Activated CD4-positive, alpha-beta T cell treated with anti-CD3 and anti-CD28 coated beads for 36 hours (primary cell): Measurements from ENCODE around the gene DDX56. TPM values are rescaled to one million over a fixed set of nuclear protein-coding genes. Genes with fewer than 3 reads are reported as not detected.
"Not testable (repeated sequence)": the region's sequence is repeated elsewhere in the genome, so short reads cannot be mapped to it uniquely, and the experiment has no call there.

ENCODE experiments used
- ATAC-seq: fragments of 200-7000 bp; cut with Tn5 transposase; one replicate; pipeline ENCODE4 v1.10.0; 2021; ENCODE audit warnings: mild to moderate bottlenecking, moderate library complexity
- CTCF ChIA-PET: fragments of 350-600 bp; sonication (Branson Sonifier 250); formaldehyde crosslinking; loops from one replicate; lab custom pipeline; 2021; ENCODE audit warnings: antibody characterized with exemption; lab: Charles Lee
- POLR2A ChIA-PET: fragments of 350-600 bp; sonication (Branson Sonifier 250); formaldehyde crosslinking; loops from one replicate; lab custom pipeline; 2021; ENCODE audit warnings: antibody characterized with exemption, inconsistent platforms; lab: Charles Lee
- DNase-seq: peaks from one replicate; pipeline ENCODE4 v3.0.0-alpha.2; 2020
- H3K27ac Mint-ChIP-seq: one replicate; pipeline ENCODE4 v1.8.0; 2021; ENCODE audit warnings: mixed read lengths
- H3K27me3 Mint-ChIP-seq: one replicate; pipeline ENCODE4 v1.8.0; 2021; ENCODE audit warnings: mixed read lengths
- H3K36me3 Mint-ChIP-seq: one replicate; pipeline ENCODE4 v1.8.0; 2021; ENCODE audit warnings: low read depth, mixed read lengths
- H3K4me1 Mint-ChIP-seq: one replicate; pipeline ENCODE4 v1.8.0; 2021; ENCODE audit warnings: mixed read lengths
- H3K4me3 Mint-ChIP-seq: one replicate; pipeline ENCODE4 v1.8.0; 2021; ENCODE audit warnings: mild to moderate bottlenecking, moderate library complexity, mixed read lengths
- H3K9me3 Mint-ChIP-seq: one replicate; pipeline ENCODE4 v1.8.0; 2021; ENCODE audit warnings: low read depth, mixed read lengths
- intact Hi-C, 2 experiments: fragments of 100-400 bp; cut with DNase I in 1 of 2; cut with micrococcal nuclease in 1 of 2; formaldehyde crosslinking; loops; one replicate each; pipeline versions ENCODE4 v1.14.2 to v1.15.1; 2022 to 2024; cut with DNase I, micrococcal nuclease
- total RNA-seq, 2 experiments: library from RNA; stranded (reverse); gene quantifications; one replicate each; pipeline ENCODE4 v1.2.3, GENCODE V29; 2021

Gene DDX56
- total RNA-seq, 2 experiments from 2014 or later, result 98.5 to 104 TPM

- Mint-ChIP-seq H3K9me3 (no peaks in the 10 kb centered on the region), H3K4me3 (no peak overlapping the region), H3K27ac (no peak overlapping the region), H3K27me3 (no peaks in the 10 kb centered on the region), H3K36me3 (peaks cover 35% of the 10 kb centered on the region), H3K4me1 (peaks cover 3% of the 10 kb centered on the region)
- DNase-seq (no peak), ATAC-seq (no peak)
- ChIA-PET CTCF (interaction anchor here (3.7 kb wide), 1 partner anchor 11 kb away, joined by 23 read pairs; the partner anchor contains the start of gene DDX56), POLR2A (no interaction called here)
- intact Hi-C loops, result no loop called here
Observed at GRCh38 chr7:44563171-44563679, 10.5 kb downstream of the DDX56 start.

GRCh38 chr7:44562622-44562962 is 11.1 kb downstream of the DDX56 start:
- DNase-seq, intact Hi-C loops, H3K9me3 Mint-ChIP-seq, POLR2A ChIA-PET, H3K27ac Mint-ChIP-seq, H3K4me3 Mint-ChIP-seq, ATAC-seq, H3K4me1 Mint-ChIP-seq, H3K27me3 Mint-ChIP-seq: not testable (repeated sequence)
- peaks cover 28% of the 10 kb centered on the region for H3K36me3 Mint-ChIP-seq
- CTCF ChIA-PET, result interaction anchor here (0.6 to 3.7 kb wide), 2 partner anchors 12 to 121 kb away, joined by 3 to 23 read pairs; partner anchors contain the start of gene DDX56

- H3K9me3 Mint-ChIP-seq, result no peaks in the 10 kb centered on the region
- POLR2A ChIA-PET, result no interaction called here
Observed at GRCh38 chr7:44561962-44562621, 11.6 kb downstream of the DDX56 start.

GRCh38 chr7:44561481-44561880 is 12.2 kb downstream of the DDX56 start:
- CTCF ChIA-PET, result no interaction called here

More at GRCh38 chr7:44561962-44562621, 11.6 kb downstream of the DDX56 start:
- Mint-ChIP-seq H3K36me3 (peaks cover 26% of the 10 kb centered on the region), H3K27me3 (no peaks in the 10 kb centered on the region), H3K4me3 (no peak overlapping the region), H3K4me1 (peaks cover 3% of the 10 kb centered on the region), H3K27ac (no peak overlapping the region)
- intact Hi-C loops, result no loop called here
- CTCF ChIA-PET, result interaction anchor here (0.6 kb wide), 1 partner anchor 121 kb away, joined by 3 read pairs; no protein-coding TSS in a partner anchor
- DNase-seq (no peak), ATAC-seq (no peak)

GRCh38 chr7:44559485-44559884 is 14.2 kb downstream of the DDX56 start:
- no peak for ATAC-seq
- CTCF ChIA-PET, result interaction anchor here (0.7 kb wide), 1 partner anchor 640 kb away, joined by 3 read pairs; no protein-coding TSS in a partner anchor
- H3K4me1 Mint-ChIP-seq, result no peaks in the 10 kb centered on the region

More at GRCh38 chr7:44561481-44561880, 12.2 kb downstream of the DDX56 start:
- DNase-seq, result no peak
- no peaks in the 10 kb centered on the region for H3K27me3 Mint-ChIP-seq
- no peaks in the 10 kb centered on the region for H3K9me3 Mint-ChIP-seq
- intact Hi-C loops, result no loop called here
- no peak overlapping the region for H3K27ac Mint-ChIP-seq
- peaks cover 2% of the 10 kb centered on the region for H3K4me1 Mint-ChIP-seq
- no peak overlapping the region for H3K4me3 Mint-ChIP-seq
- peaks cover 25% of the 10 kb centered on the region for H3K36me3 Mint-ChIP-seq
- POLR2A ChIA-PET, result no interaction called here
- no peak for ATAC-seq

GRCh38 chr7:44557485-44557884 is 16.2 kb downstream of the DDX56 start:
- ChIA-PET CTCF (no interaction called here), POLR2A (no interaction called here)
- no peaks in the 10 kb centered on the region for H3K4me1 Mint-ChIP-seq
- DNase-seq, result no peak
- intact Hi-C loops, result no loop called here
- no peaks in the 10 kb centered on the region for H3K36me3 Mint-ChIP-seq
- H3K27ac Mint-ChIP-seq, result no peak overlapping the region
- no peaks in the 10 kb centered on the region for H3K27me3 Mint-ChIP-seq
- no peak for ATAC-seq
- H3K9me3 Mint-ChIP-seq, result no peaks in the 10 kb centered on the region
- H3K4me3 Mint-ChIP-seq, result no peak overlapping the region

More at GRCh38 chr7:44559485-44559884, 14.2 kb downstream of the DDX56 start:
- peaks cover 10% of the 10 kb centered on the region for H3K36me3 Mint-ChIP-seq
- intact Hi-C loops, result no loop called here
- H3K9me3 Mint-ChIP-seq, result no peaks in the 10 kb centered on the region
- no peak for DNase-seq
- H3K27ac Mint-ChIP-seq, result no peak overlapping the region
- POLR2A ChIA-PET, result interaction anchor here (0.7 kb wide), 1 partner anchor 13 kb away, joined by 3 read pairs; no protein-coding TSS in a partner anchor
- no peaks in the 10 kb centered on the region for H3K27me3 Mint-ChIP-seq
- no peak overlapping the region for H3K4me3 Mint-ChIP-seq

GRCh38 chr7:44555350-44555749 is 18.4 kb downstream of the DDX56 start:
- H3K27ac Mint-ChIP-seq, result no peak overlapping the region
- POLR2A ChIA-PET, result no interaction called here

GRCh38 chr7:44552473-44553005 is 21.2 kb downstream of the DDX56 start:
- H3K27ac Mint-ChIP-seq, H3K36me3 Mint-ChIP-seq, H3K27me3 Mint-ChIP-seq, DNase-seq, ATAC-seq, H3K4me1 Mint-ChIP-seq, H3K4me3 Mint-ChIP-seq, H3K9me3 Mint-ChIP-seq, intact Hi-C loops: not testable (repeated sequence)
- POLR2A ChIA-PET, result interaction anchor here (0.7 kb wide), 1 partner anchor 18 kb away, joined by 8 read pairs; no protein-coding TSS in a partner anchor
- CTCF ChIA-PET, result interaction anchor here (0.9 to 1.8 kb wide), 2 partner anchors 13 to 17 kb away, joined by 5 read pairs; no protein-coding TSS in a partner anchor

More at GRCh38 chr7:44555350-44555749, 18.4 kb downstream of the DDX56 start:
- Mint-ChIP-seq H3K36me3 (no peaks in the 10 kb centered on the region), H3K27me3 (no peaks in the 10 kb centered on the region), H3K4me1 (no peaks in the 10 kb centered on the region), H3K4me3 (no peak overlapping the region), H3K9me3 (no peaks in the 10 kb centered on the region)
- CTCF ChIA-PET, result interaction anchor here (0.8 to 2.4 kb wide), 2 partner anchors 21 to 434 kb away, joined by 3 to 10 read pairs; no protein-coding TSS in a partner anchor
- DNase-seq (peak; percentile 1), ATAC-seq (no peak)
- intact Hi-C loops, result no loop called here

- DNase-seq, result no peak
- Mint-ChIP-seq H3K36me3 (no peaks in the 10 kb centered on the region), H3K4me1 (peaks cover 11% of the 10 kb centered on the region), H3K27me3 (peaks cover 2% of the 10 kb centered on the region), H3K9me3 (no peaks in the 10 kb centered on the region), H3K4me3 (no peak overlapping the region), H3K27ac (no peak overlapping the region)
- ATAC-seq, result no peak
- CTCF ChIA-PET, result interaction anchor here (1.4 to 1.8 kb wide), 3 partner anchors 12 to 16 kb away, joined by 3 to 10 read pairs (median 7); no protein-coding TSS in a partner anchor
- intact Hi-C loops, result no loop called here
- POLR2A ChIA-PET, result no interaction called here
Observed at GRCh38 chr7:44549457-44549856, 24.3 kb downstream of the DDX56 start.

GRCh38 chr7:44548893-44549292 is 24.8 kb downstream of the DDX56 start:
- Mint-ChIP-seq H3K27me3 (peaks cover 2% of the 10 kb centered on the region), H3K36me3 (no peaks in the 10 kb centered on the region), H3K4me3 (no peak overlapping the region), H3K9me3 (no peaks in the 10 kb centered on the region), H3K4me1 (peaks cover 11% of the 10 kb centered on the region), H3K27ac (no peak overlapping the region)
- ChIA-PET POLR2A (no interaction called here), CTCF (interaction anchor here (0.7 to 1.8 kb wide), 4 partner anchors 11 to 53 kb away, joined by 3 to 10 read pairs (median 5); no protein-coding TSS in a partner anchor)
- intact Hi-C loops, result no loop called here
- ATAC-seq, result peak; percentile 57
- DNase-seq, result no peak

- CTCF ChIA-PET, result interaction anchor here (0.6 to 1.7 kb wide), 5 partner anchors 17 to 585 kb away, joined by 3 to 10 read pairs (median 3); no protein-coding TSS in a partner anchor
Observed at GRCh38 chr7:44547536-44548231, 26.0 kb downstream of the DDX56 start.

More at GRCh38 chr7:44547536-44548231, 26.0 kb downstream of the DDX56 start:
- intact Hi-C loops, result no loop called here
- Mint-ChIP-seq H3K27me3 (peaks cover 2% of the 10 kb centered on the region), H3K4me3 (no peak overlapping the region), H3K9me3 (no peaks in the 10 kb centered on the region), H3K36me3 (no peaks in the 10 kb centered on the region), H3K4me1 (peaks cover 11% of the 10 kb centered on the region), H3K27ac (no peak overlapping the region)
- DNase-seq (no peak), ATAC-seq (no peak)
- POLR2A ChIA-PET, result interaction anchor here (0.6 to 0.7 kb wide), 2 partner anchors 93 to 387 kb away, joined by 3 read pairs; no protein-coding TSS in a partner anchor
